Measurements from ENCODE around the gene FAM186B.
A peak's percentile ranks its signal among the peaks of the same experiment; 100 is the strongest.

Gene FAM186B

GRCh38 chr12:49550693-49551252 lies 54.7 kb downstream of the FAM186B start:
- no peak for DNase-seq

GRCh38 chr12:49549735-49550692 lies 55.4 kb downstream of the FAM186B start:
- no peak for DNase-seq

- DNase-seq, result peak; percentile 31
Measured at GRCh38 chr12:49548822-49549648, 56.4 kb downstream of the FAM186B start.

GRCh38 chr12:49548481-49548821 lies 57.0 kb downstream of the FAM186B start:
- no peak for DNase-seq

- no peak for DNase-seq
Measured at GRCh38 chr12:49547090-49547690, 58.2 kb downstream of the FAM186B start.

- DNase-seq, result no peak
Measured at GRCh38 chr12:49546481-49546880, 59.0 kb downstream of the FAM186B start.

- no peak for DNase-seq
Measured at GRCh38 chr12:49545815-49546214, 59.6 kb downstream of the FAM186B start.

GRCh38 chr12:49543914-49544815 lies 61.3 kb downstream of the FAM186B start:
- no peak for DNase-seq

GRCh38 chr12:49543221-49543913 lies 62.1 kb downstream of the FAM186B start:
- no peak for DNase-seq

GRCh38 chr12:49542592-49543160 lies 62.8 kb downstream of the FAM186B start:
- DNase-seq, result no peak

- no peak for DNase-seq
Measured at GRCh38 chr12:49541911-49542505, 63.4 kb downstream of the FAM186B start.

GRCh38 chr12:49541140-49541861 lies 64.1 kb downstream of the FAM186B start:
- DNase-seq, result no peak

- DNase-seq, result no peak
Measured at GRCh38 chr12:49540229-49541139, 65.0 kb downstream of the FAM186B start.

GRCh38 chr12:49539406-49540228 lies 65.8 kb downstream of the FAM186B start:
- no peak for DNase-seq

- peak; percentile 89 for DNase-seq
Measured at GRCh38 chr12:49538510-49539403, 66.7 kb downstream of the FAM186B start, which contains the start of gene KCNH3. Gene KCNH3 (plus strand): TSS chr12:49539030. CDS start chr12:49539417, 387 bp downstream.

GRCh38 chr12:49537752-49538509 lies 67.5 kb downstream of the FAM186B start:
- DNase-seq, result no peak

All from activated CD4-positive, alpha-beta T cell treated with anti-CD3 and anti-CD28 coated beads, Interleukin-2, amount 50 U/mL, for 1 hour (primary cell).